ENCODE data around the gene LGI2.

GRCh38 chr4:24970191-24970590 is 60.6 kb downstream of the LGI2 start:
- TF ChIP-seq CTCF (conservative IDR thresholded peaks at IDR 0.05; ENCODE audit: low read length) (no peak), EZH2phosphoT487 (IDR thresholded peaks at IDR 0.05; ENCODE audit: borderline replicate concordance) (no peak)
